ENCODE measurements around the gene ZNF83.
A peak's percentile ranks its signal among the peaks of the same experiment; 100 is the strongest.
"Not testable (repeated sequence)": the region's sequence is repeated elsewhere in the genome, so short reads cannot be mapped to it uniquely, and the experiment has no call there.

Gene ZNF83

GRCh38 chr19:52637718-52638585 lies at the start of gene ZNF83:
ZNF83 (minus strand) TSS chr19:52638355.
- peak; percentile 89 to 96 for DNase-seq

- no peak for DNase-seq
Observed at GRCh38 chr19:52687684-52688083, 49.5 kb upstream of the ZNF83 start.

DNA sequence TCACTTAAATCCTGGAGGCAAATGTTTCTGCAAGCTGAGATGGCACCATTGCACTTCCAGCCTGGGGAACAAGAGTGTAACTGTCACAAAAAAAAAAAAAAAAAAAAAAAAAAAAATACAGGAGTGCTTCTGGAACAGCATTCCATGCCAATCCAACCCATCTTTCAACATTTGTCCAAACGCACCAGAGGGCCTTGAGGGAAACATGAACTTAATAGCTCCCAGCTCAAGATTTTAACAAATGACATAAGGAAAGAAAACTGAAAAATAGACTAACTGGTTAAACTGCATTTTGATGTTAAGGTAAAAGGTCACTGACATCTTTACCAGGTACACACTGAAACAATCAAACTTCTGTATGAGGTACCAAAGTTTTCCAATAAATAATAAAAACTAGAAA lies 47.7 kb upstream of the ZNF83 start:
- no peak for DNase-seq

GRCh38 chr19:52681216-52681615 lies 43.1 kb upstream of the ZNF83 start:
- DNase-seq, result not testable (repeated sequence)

- no peak for DNase-seq
Observed at GRCh38 chr19:52679598-52679997, 41.4 kb upstream of the ZNF83 start.

GRCh38 chr19:52675239-52675638 lies 37.1 kb upstream of the ZNF83 start:
- DNase-seq, result not testable (repeated sequence)

GRCh38 chr19:52673014-52673413 lies 34.9 kb upstream of the ZNF83 start:
- DNase-seq, result no peak

- DNase-seq, result no peak
Observed at GRCh38 chr19:52670046-52670445, 31.9 kb upstream of the ZNF83 start.

DNA sequence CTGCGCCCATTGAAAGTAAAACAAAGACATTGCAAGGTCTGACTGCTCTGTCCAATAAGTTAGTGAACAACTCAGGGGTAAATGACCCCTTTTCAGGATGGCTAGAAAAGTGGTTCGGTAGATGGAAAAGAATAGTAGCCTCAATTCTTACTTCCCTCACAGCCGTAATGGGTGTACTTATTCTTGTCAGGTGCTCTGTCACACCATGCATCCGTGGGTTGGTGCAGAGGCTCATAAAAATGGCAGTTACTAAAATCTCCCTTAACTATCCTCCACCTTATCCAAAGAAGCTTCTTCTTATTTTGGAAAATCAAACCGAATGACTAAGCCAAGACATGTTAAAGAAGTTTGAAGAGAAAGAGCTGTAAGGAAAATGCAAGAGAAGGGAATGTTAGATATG lies 31.4 kb upstream of the ZNF83 start:
- no peak for DNase-seq

DNA sequence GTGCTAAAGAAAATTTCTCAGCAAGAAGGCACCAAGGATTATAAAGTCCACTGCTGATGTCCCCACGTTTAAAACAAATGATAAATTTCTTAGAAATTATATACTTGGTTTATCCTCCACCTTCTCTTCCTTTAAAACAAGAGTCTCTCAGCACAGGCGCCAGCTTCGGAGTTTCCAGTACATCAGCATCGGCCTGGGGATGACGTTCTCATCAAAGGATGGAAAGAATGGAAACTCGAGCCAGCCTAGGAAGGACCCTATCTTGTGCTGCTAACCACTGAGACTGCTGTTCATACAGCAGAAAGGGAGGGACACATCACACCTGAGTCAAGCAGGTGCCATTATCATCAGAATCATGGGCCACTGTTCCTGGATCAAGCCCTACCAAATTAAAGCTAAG lies 29.8 kb upstream of the ZNF83 start:
- DNase-seq, result no peak

GRCh38 chr19:52666506-52666905 lies 28.4 kb upstream of the ZNF83 start:
- no peak for DNase-seq

DNA sequence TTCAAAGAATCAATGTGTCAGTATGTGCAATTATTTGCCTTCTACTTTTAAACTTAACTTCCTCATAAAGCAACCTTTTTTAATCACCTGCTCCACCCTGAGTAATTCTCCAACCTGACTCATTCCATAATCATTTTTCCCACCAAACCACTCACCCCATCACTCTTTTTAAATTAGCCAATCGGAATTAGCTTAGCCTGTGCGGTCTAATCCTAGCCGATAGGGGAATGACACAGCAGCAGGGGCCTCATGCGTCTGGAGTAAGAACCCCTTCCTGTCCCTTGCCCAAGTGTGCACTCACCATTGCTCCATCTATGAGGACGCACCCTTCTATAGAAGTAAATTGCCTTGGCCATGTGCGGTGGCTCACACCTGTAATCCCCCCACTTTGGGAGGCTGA lies 27.4 kb upstream of the ZNF83 start:
- DNase-seq, result no peak

DNA sequence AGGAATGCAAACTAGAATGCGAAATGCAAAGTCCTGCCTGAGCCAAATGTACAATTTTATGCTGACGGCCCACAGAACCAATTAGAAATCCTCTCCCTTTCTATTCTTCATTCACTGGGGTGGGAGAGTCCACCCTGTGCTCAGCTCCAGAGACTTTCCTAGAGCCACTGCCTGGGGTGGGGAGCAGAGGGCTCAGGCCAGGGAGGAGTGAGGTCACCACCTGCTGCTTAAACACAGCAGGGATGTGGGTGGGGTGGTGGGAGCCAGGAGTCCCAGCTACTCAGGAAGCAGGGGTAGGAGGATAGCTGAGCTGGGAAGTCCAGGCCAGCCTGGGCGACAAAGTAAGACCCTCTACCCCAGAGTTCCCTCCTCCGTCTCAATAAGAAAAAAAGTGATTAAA lies 26.9 kb upstream of the ZNF83 start:
- DNase-seq, result no peak

DNA sequence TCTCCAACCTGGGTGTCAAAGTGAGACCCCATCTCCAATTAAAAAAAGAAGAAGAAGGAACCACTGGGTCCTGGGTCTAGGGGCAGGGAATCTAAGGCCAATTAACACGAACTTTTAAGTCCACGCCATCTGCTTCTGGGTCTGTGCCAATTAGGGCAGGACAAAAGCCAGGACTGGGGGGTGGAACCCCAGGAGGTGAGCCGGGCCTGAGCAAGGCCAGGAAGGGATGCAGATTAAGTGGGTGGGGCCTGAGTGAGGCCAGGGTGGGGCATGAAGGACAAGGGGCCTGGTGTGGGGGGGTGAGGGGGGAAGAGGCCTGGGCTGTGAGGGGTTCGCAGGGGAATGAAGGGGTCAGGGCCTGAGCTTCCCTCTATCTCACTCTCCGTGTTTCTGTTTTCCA lies 26.3 kb upstream of the ZNF83 start:
- DNase-seq, result no peak

- DNase-seq, result no peak
Observed at GRCh38 chr19:52662631-52663030, 24.5 kb upstream of the ZNF83 start.

DNA sequence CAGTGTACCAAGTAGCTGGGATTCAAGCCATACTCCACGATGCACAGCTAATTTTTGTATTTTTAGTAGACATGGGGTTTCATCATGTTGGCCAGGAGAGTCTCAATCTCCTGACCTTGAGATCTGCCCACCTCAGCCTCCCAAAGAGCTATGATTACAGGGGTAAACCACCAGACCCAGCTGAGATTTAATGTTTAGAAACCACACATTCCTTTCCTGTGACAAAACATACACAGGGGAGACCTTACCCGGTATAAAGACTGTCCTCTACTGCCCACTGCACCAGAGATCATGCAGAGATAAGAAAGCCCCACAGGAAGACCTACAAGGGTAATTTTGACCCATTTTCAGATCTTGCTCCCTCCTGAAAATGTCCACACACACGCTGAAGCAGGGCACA lies 22.8 kb upstream of the ZNF83 start:
- no peak for DNase-seq

GRCh38 chr19:52659013-52659412 lies 20.9 kb upstream of the ZNF83 start:
- no peak for DNase-seq

GRCh38 chr19:52658595-52658994 lies 20.4 kb upstream of the ZNF83 start:
- no peak for DNase-seq

DNA sequence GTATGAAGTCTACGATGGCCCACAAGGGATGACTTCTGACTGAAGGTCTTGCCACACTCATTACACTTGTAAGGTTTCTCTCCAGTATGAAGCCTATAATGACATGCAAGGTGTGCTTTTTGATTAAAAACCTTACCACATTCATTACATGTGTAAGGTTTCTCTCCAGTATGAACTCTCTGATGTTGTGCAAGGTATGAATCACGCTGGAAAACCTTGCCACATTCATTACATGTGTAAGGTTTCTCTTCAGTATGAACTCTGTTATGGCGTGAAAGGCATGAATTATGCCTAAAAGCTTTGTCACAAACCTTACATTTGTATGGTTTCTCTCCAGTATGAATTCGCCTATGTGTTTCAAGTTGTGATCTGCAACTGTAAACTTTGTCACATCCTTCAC lies 15.0 kb upstream of the ZNF83 start:
- DNase-seq, result no peak

GRCh38 chr19:52651956-52652355 lies 13.8 kb upstream of the ZNF83 start:
- DNase-seq, result no peak

GRCh38 chr19:52648336-52649016 lies 10.3 kb upstream of the ZNF83 start:
- no peak for DNase-seq

DNA sequence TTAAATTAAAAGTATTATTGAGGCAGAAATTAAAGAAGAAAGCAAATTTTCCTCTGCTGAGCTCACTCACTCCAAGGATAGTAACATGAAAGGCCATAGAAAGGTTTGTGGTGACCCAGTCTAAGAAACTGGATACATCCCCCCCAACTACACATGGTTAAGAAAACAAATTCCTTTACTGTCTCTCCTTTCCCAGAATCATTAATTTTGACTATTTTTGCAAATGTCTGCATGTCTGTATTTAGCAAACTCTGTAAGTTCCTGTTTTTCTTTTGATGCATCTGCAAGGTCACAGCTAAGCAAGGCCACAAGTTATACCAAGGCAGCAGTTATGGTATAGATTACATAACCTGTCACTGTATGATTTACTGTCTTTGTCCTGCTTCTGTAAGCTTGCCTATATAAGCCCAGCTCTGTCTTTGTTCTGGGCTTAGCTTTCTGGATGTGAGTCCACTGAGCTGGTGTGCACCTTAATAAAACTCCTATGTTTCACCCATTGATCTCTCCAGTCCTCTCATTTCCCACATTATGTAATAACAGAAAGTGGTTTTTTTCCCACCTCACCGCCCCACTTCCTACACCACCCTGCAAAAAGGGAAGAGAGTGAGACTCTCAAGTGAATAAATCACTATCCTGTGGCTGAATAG lies 8.5 kb upstream of the ZNF83 start:
- DNase-seq, result no peak

GRCh38 chr19:52640916-52641315 lies 2.8 kb upstream of the ZNF83 start:
- DNase-seq, result no peak

DNA sequence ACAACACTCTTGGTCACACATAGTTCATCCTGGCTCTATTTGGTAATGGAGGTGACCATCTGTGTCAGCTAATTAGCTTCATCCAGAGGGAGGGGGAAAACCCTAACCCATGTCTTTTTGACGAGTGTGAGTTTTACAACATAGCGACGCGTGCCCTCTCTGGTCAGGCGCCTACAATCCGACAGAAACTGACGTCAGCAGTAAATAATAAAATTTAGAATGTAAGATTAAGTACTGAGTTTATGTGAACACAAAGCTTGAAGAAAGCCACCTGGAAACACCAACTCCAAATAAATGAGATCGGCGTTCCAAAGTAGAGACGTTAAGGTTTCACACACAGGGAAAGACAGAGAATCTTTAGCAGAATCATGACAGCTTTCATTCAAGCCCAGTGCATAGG lies 1.8 kb upstream of the ZNF83 start:
- no peak for DNase-seq

All from NCI-H1930 (cell line).